ENCODE results near the gene TMEM243.
"Not testable (repeated sequence)": the region's sequence is repeated elsewhere in the genome, so short reads cannot be mapped to it uniquely, and the experiment has no call there.

TMEM243 gene

DNA sequence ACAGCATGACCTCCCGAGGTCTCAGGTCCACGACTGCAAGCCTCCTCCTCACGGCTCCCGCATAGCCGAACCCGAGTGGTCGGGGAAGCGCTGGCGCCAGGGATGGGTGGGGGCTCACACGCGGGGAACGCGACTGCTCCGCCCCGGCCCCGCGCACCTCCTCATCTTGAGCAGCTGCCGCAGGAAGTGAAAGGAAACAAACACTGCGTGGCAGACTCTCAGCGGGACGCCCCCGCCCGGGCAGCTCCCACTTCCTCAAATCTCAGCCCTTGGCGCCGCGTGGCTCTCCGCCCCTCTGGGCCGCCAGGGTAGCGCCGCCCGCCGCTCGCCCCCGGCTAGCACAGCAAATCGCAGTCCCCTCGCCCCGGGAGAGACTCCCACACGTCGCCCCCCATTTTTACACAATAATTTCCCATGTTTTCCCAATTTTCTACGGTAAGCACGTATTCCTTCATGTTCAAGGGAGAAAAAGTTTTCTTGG, at the start of gene TMEM243:
TSS of gene TMEM243 (minus strand) at position 188 of the 481 bp plus-strand sequence. CDS start 229 bp downstream, outside the sequence.
- DNase-seq (ENCODE audit: low read depth): no peak

DNA sequence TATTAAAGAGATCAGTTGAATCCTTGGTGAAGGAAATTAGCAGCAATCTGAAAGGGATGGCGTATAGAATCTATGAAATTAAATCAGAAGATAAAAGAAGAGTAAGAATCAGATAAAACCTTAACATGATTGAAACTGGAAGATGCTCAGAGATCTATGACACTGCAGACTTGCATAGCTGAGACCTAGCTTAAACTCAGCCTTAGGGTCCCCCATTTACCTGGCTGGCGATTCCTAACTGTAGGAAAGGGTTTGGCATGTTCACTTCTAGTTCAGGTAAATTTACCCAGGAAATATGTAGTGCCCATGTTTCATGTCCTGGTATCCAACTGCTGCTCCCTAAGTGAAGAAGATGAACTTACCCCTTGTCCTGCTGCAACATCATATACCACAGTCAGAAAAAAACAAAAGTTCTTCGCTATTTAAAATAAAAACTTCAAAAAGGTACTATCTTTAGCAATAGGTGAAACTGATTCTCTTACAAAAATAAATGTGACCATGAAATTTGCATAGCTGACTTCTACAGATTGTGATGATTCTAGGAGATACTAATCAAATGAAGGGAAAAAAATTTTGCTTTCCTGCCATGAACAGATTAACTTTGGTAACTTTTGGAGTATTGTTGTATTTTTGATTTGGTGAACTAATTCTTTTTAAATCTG, 47.8 kb upstream of the TMEM243 start:
- DNase-seq (ENCODE audit: low read depth): no peak

- DNase-seq (ENCODE audit: low read depth): no peak
These were observed 44.0 kb upstream of the TMEM243 start for GRCh38 chr7:87263537-87263936.

- DNase-seq (ENCODE audit: low read depth): no peak
These were observed 34.1 kb upstream of the TMEM243 start for GRCh38 chr7:87253589-87254087.

- DNase-seq (ENCODE audit: low read depth): not testable (repeated sequence)
These were observed 26.1 kb upstream of the TMEM243 start for GRCh38 chr7:87245671-87246070.

GRCh38 chr7:87238464-87239051, 19.0 kb upstream of the TMEM243 start:
- not testable (repeated sequence) for DNase-seq (ENCODE audit: low read depth)

DNA sequence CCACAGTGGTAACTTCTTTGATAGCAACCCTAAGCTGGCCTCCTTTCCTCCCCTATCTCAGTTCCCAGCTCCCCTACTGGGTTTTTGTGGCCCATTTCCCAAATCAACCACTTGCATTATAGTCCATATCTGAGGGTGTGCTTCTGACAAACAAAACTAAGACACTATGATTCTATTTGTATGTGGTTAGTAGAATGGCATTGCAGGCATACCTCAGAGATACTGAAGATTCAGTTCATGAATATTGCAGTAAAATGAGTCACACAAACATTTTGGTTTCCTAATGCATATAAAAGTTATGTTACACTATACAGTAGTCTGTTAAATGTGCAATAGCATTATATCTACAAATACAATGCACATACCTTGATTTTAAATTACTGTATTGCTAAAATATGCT, 15.4 kb upstream of the TMEM243 start:
- no peak for DNase-seq (ENCODE audit: low read depth)

DNA sequence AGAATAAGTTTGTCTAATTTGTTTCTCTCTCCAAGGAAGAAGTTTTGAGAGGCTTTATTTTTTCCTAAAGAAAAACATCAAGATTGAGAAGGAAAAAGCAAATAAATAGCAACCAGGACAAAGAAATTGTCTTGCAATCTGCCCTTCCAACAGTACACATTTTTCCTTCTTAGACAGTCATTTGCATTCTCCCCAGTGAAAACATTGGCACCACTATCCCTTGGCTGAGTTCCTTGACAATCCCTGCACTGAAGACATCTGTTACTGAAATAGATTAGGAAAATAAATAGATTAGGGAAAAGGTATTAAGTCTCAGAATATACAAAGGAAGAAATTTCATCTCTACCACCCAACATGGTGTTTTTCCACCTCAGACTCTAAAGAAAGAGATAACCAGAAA, 12.2 kb upstream of the TMEM243 start:
- no peak for DNase-seq (ENCODE audit: low read depth)

- no peak for DNase-seq (ENCODE audit: low read depth)
These were observed 11.7 kb upstream of the TMEM243 start for GRCh38 chr7:87231258-87231657.

DNA sequence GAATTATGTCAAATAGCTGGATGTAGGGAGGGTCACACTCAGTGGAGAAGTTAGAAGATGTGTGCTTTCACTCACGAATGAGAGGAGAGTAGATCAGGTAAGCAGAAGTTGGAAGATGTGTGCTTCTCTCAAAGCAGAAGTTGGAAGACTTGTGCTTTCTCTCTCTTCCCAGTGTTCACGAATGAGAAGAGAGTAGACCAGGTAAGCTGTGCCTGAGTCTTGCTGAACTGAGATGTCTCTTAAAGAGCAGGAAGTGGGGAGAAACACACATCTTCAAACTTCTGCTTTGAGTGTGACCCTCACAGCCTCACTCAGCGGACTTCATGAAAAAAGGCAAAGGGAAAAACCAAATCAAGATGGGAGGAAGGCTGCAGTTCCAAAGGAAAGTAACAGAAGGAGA, 7.0 kb upstream of the TMEM243 start:
- no peak for DNase-seq (ENCODE audit: low read depth)

GRCh38 chr7:87225696-87226095, 6.2 kb upstream of the TMEM243 start:
- no peak for DNase-seq (ENCODE audit: low read depth)

DNA sequence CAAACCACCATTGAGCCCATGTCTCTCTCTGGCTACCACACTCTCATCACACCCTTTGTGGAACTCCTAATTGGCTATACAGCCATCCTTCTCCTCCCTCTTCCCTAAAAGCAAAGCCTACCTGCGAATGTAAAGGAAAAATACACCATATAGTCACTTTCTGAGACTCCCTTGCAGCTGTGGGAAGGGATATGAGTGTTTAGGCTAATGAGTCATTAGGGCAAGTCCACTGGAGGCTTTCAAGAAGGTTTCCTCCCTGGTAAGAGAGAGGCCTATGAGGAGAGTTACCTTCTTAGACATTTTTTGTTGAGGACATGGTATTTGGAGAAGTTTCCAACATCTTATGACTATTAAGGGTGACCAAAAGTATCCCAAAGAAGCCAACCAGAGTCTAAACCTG, 4.1 kb upstream of the TMEM243 start:
- DNase-seq (ENCODE audit: low read depth): no peak

GRCh38 chr7:87220734-87221215, 1.2 kb upstream of the TMEM243 start:
- DNase-seq (ENCODE audit: low read depth): no peak

- DNase-seq (ENCODE audit: low read depth): no peak
These were observed 648 bp upstream of the TMEM243 start for GRCh38 chr7:87220026-87220733.

DNA sequence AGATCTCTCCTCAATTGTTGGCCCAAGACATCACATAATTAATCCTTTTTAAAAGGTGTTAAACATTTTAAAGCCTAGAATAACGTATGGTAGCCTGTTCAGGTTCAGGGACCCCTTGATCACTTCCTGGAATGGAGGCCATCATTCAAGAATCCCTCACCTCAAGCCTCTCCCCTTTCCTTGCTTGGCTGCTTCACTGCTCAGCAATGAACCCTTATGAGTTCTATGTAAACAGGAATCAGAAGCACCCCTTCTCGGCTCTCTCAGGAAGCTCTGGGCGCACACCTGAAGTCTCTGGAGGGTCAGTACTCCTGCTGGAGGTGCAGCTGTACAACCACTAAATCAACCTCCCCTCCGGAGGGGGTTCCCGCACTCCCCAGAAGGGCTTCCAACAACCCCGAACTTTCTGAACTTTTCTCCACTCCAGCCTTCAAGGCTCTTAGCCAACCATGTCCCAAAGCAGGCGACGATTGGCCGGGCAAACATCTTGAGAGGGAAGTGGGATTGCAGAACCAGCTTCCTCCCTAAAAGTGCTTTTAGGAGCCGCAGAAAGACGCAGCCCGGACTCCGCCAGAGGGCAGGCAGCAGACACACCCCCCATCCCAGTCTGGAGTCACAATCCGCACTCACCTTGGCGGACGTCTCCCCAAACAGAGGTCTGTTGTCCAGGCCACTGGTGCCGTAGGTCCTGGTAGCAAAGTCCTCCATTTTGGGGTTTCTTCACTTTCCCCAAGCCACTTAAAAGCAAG, 562 bp downstream of the TMEM243 start:
- DNase-seq (ENCODE audit: low read depth): no peak

GRCh38 chr7:87217983-87218653, 1.4 kb downstream of the TMEM243 start:
- DNase-seq (ENCODE audit: low read depth): no peak

DNA sequence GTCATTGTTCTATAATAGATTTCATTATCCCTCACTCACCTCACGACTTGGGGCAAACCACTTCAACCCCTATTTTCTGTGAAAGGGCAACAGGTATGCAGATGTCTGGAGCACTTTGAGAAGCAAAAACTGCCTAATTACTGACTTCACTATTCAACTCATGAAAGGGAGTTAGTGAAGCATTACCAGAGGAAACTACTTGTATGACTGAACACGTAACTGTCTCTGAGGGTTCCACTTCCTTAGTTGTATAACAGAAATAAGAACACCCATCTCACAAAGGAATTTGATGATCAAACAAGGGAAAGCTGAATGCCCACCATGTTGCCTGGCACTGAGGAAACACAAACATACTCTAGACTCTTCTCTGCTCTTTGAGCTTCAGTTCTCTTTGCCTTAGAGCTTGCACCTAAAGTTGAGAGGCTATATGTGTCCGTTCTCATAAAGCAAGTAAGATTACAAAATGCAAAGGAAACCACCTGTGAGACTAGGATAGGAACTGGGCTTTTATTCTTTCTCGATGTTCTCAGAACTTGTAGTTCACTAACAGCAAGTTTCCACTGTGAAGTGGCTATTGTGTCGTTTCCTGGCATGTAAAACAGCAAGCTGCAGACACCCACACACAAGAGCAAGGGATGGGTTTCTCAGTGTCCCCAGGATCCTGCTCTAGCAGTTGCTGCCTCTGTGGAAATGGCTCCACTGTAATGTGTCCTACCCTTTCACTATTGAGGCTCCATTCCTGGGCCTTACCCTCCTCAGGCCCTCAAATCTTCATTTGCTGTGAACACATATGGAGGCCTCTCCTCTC, 2.6 kb downstream of the TMEM243 start:
- no peak for DNase-seq (ENCODE audit: low read depth)

GRCh38 chr7:87215046-87215445, 4.5 kb downstream of the TMEM243 start:
- DNase-seq (ENCODE audit: low read depth): no peak

GRCh38 chr7:87213811-87214210, 5.7 kb downstream of the TMEM243 start:
- DNase-seq (ENCODE audit: low read depth): no peak

- DNase-seq (ENCODE audit: low read depth): no peak
These were observed 6.3 kb downstream of the TMEM243 start for GRCh38 chr7:87213252-87213651.

DNA sequence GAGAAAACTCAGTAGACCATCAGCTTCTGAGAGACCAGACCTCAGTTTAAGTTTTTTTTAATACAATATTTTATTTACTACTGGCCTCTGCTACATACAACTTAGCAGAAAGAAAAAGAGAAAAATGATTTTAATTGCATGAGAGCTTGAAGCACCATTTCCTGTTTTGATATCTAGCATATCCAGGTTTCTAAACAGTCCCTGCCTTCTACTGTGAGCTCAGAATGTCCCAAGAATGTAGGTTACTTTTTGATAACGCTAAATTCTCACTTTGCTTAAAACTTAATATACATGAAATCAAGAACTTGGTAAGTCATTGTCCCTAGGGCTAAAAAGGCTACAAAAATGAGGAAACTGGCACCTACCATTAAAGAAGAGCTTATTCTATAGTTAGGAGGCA, 7.0 kb downstream of the TMEM243 start:
- no peak for DNase-seq (ENCODE audit: low read depth)

All from fibroblast of the conjunctiva (primary cell).